HepG2 (cell line): ENCODE data around the gene SAMD4B. TPM values are rescaled to one million over a fixed set of nuclear protein-coding genes. Genes with fewer than 3 reads are reported as not detected.

Experiments
- AGO2 ChIP-seq: fragments of 200-400 bp; formaldehyde crosslinking; optimal IDR thresholded peaks from 2 replicates; pipeline ENCODE3; 2017; ENCODE audit warnings: mild to moderate bottlenecking, low read depth, low read length, moderate library complexity
- CEBPG ChIP-seq: IDR thresholded peaks from 2 replicates; pipeline ENCODE4 v1.6.1; 2016
- EEA1 ChIP-seq: sonication (generic); formaldehyde crosslinking; IDR thresholded peaks from 2 replicates; pipeline ENCODE4 v1.5.1; 2020; ENCODE audit warnings: mild to moderate bottlenecking, missing genetic modification reagents, borderline replicate concordance
- ELF4 ChIP-seq: sonication (generic); formaldehyde crosslinking; IDR thresholded peaks from 2 replicates; pipeline ENCODE4 v1.5.0; 2020; ENCODE audit warnings: missing genetic modification reagents, mild to moderate bottlenecking, moderate library complexity, borderline replicate concordance
- LCORL ChIP-seq, 2 experiments: fragments of 450-650 bp in 1 of 2; sonication (generic) in 1 of 2; formaldehyde crosslinking in 1 of 2; IDR thresholded peaks; 2 replicates each; pipeline versions ENCODE4 v1.5.0 to v1.6.1; 2017 to 2020; ENCODE audit warnings: antibody characterized with exemption in 1 of 2, missing genetic modification reagents in 1 of 2
- SIX4 ChIP-seq: sonication (generic); formaldehyde crosslinking; IDR thresholded peaks from 2 replicates; pipeline ENCODE4 v1.4.0; 2020; ENCODE audit warnings: missing genetic modification reagents
- ZBTB40 ChIP-seq, 2 experiments: fragments of 450-650 bp in 1 of 2; sonication (generic) in 1 of 2; formaldehyde crosslinking in 1 of 2; IDR thresholded peaks; 2 replicates each; pipeline versions ENCODE4 v1.6.1 to v1.8.0; 2016 to 2022; ENCODE audit warnings: antibody characterized with exemption in 1 of 2, mild to moderate bottlenecking in 1 of 2, missing genetic modification reagents in 1 of 2
- ZNF510 ChIP-seq: sonication (generic); formaldehyde crosslinking; IDR thresholded peaks from 2 replicates; pipeline ENCODE4 v1.4.0; 2020; ENCODE audit warnings: low read depth, mild to moderate bottlenecking, missing genetic modification reagents
- ZNF777 ChIP-seq: sonication (generic); formaldehyde crosslinking; IDR thresholded peaks from 2 replicates; pipeline ENCODE4 v1.4.0; 2020; ENCODE audit warnings: missing genetic modification reagents
- ZNF841 ChIP-seq: sonication (generic); formaldehyde crosslinking; IDR thresholded peaks from 2 replicates; pipeline ENCODE4 v1.8.1; 2023; ENCODE audit warnings: missing genetic modification reagents, borderline replicate concordance
- polyA plus RNA-seq, 8 experiments: library from polyadenylated mRNA; depleted of rRNA in 3 of 8; stranded (reverse) in 7 of 8; unstranded in 1 of 8; fragments of >200 nt; fragmentation: Illumina TruSeq in 4 of 8; extraction: Trizol in 4 of 8; gene quantifications; 2 replicates each; pipeline versions ENCODE4 v1.2.1 to v1.2.3, GENCODE V29; 2011 to 2016; ENCODE audit warnings: low read depth in 4 of 8, missing spikeins in 1 of 8, mixed read lengths in 1 of 8; ENCODE audit not compliant: insufficient read depth in 1 of 8
- total RNA-seq, 5 experiments: library from RNA; depleted of rRNA; stranded (reverse); fragments of >200 nt; fragmentation: Illumina TruSeq; extraction: Trizol; gene quantifications; 2 replicates each; pipeline ENCODE4 v1.2.3, GENCODE V29; 2016; ENCODE audit warnings: low read depth in 1 of 5
- TF ChIP-seq, protein P1 (sequence below): sonication (generic); formaldehyde crosslinking; IDR thresholded peaks from 2 replicates; pipeline ENCODE4 v1.9.0; 2021; ENCODE audit warnings: mild to moderate bottlenecking, missing genetic modification reagents
- TF ChIP-seq, protein P2 (sequence below): sonication (generic); formaldehyde crosslinking; IDR thresholded peaks from 2 replicates; pipeline ENCODE4 v1.4.0; 2020; ENCODE audit warnings: missing genetic modification reagents

SAMD4B gene
- total and polyA plus RNA-seq, 2 of the 13 experiments (the other 11 are each of a cell fraction or from before 2014, with no cell fraction given) = 26.0 to 31.8 TPM

GRCh38 chr19:39412100-39412866 is 70.1 kb downstream of the SAMD4B start, which contains the start of gene PLEKHG2 (continued):
- TF ChIP-seq, protein P1, sequence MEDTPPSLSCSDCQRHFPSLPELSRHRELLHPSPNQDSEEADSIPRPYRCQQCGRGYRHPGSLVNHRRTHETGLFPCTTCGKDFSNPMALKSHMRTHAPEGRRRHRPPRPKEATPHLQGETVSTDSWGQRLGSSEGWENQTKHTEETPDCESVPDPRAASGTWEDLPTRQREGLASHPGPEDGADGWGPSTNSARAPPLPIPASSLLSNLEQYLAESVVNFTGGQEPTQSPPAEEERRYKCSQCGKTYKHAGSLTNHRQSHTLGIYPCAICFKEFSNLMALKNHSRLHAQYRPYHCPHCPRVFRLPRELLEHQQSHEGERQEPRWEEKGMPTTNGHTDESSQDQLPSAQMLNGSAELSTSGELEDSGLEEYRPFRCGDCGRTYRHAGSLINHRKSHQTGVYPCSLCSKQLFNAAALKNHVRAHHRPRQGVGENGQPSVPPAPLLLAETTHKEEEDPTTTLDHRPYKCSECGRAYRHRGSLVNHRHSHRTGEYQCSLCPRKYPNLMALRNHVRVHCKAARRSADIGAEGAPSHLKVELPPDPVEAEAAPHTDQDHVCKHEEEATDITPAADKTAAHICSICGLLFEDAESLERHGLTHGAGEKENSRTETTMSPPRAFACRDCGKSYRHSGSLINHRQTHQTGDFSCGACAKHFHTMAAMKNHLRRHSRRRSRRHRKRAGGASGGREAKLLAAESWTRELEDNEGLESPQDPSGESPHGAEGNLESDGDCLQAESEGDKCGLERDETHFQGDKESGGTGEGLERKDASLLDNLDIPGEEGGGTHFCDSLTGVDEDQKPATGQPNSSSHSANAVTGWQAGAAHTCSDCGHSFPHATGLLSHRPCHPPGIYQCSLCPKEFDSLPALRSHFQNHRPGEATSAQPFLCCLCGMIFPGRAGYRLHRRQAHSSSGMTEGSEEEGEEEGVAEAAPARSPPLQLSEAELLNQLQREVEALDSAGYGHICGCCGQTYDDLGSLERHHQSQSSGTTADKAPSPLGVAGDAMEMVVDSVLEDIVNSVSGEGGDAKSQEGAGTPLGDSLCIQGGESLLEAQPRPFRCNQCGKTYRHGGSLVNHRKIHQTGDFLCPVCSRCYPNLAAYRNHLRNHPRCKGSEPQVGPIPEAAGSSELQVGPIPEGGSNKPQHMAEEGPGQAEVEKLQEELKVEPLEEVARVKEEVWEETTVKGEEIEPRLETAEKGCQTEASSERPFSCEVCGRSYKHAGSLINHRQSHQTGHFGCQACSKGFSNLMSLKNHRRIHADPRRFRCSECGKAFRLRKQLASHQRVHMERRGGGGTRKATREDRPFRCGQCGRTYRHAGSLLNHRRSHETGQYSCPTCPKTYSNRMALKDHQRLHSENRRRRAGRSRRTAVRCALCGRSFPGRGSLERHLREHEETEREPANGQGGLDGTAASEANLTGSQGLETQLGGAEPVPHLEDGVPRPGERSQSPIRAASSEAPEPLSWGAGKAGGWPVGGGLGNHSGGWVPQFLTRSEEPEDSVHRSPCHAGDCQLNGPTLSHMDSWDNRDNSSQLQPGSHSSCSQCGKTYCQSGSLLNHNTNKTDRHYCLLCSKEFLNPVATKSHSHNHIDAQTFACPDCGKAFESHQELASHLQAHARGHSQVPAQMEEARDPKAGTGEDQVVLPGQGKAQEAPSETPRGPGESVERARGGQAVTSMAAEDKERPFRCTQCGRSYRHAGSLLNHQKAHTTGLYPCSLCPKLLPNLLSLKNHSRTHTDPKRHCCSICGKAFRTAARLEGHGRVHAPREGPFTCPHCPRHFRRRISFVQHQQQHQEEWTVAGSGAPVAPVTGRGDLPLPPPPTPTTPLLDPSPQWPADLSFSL (CRISPR knock-in tag) = no peak
- TF ChIP-seq ZNF841 (CRISPR knock-in tag) (no peak), CEBPG (CRISPR knock-in tag) (peak; percentile 97), EEA1 (CRISPR knock-in tag) (no peak), ZNF777 (CRISPR knock-in tag) (no peak), LCORL (IDR thresholded peaks at IDR 0.05) (no peak), LCORL (CRISPR knock-in tag; IDR thresholded peaks at IDR 0.05) (peak; percentile 17; the same call in 1 of the 2 replicates), ZNF510 (CRISPR knock-in tag) (no peak; the same call in 1 of the 2 replicates), ZBTB40 (IDR thresholded peaks at IDR 0.05) (0 out of 2 replicates have a peak, but pooled peaks have one; percentile 12), ZBTB40 (CRISPR knock-in tag; IDR thresholded peaks at IDR 0.05) (no peak), AGO2 (no peak), SIX4 (CRISPR knock-in tag) (no peak), ELF4 (CRISPR knock-in tag) (peak; percentile 85; the same call in 1 of the 2 replicates)
- TF ChIP-seq, protein P2, sequence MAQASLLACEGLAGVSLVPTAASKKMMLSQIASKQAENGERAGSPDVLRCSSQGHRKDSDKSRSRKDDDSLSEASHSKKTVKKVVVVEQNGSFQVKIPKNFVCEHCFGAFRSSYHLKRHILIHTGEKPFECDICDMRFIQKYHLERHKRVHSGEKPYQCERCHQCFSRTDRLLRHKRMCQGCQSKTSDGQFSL (CRISPR knock-in tag) = peak; percentile 68; the same call in 1 of the 2 replicates
